GM12878 (cell line): ENCODE results near the gene PQBP1. TPM values are rescaled to one million over a fixed set of nuclear protein-coding genes. Genes with fewer than 3 reads are reported as not detected.

Experiments used
- BMI1 ChIP-seq: fragments of 450-650 bp; IDR thresholded peaks from 2 replicates; pipeline ENCODE4 v1.6.1; 2016; ENCODE audit warnings: mild to moderate bottlenecking, moderate library complexity, borderline replicate concordance
- CHD1 ChIP-seq: IDR thresholded peaks from 2 replicates; pipeline ENCODE4 v1.6.1; 2012; ENCODE audit warnings: low read depth, low read length, improper control_type of control experiment
- CREB1 ChIP-seq: IDR thresholded peaks from 2 replicates; pipeline ENCODE4 v1.6.1; 2012; ENCODE audit warnings: low read depth, mild to moderate bottlenecking, inconsistent platforms
- CREM ChIP-seq: IDR thresholded peaks from 2 replicates; pipeline ENCODE4 v1.6.1; 2014; ENCODE audit warnings: antibody characterized with exemption, low read depth
- FOXK2 ChIP-seq: fragments of 450-650 bp; IDR thresholded peaks from 2 replicates; pipeline ENCODE4 v1.6.1; 2017; ENCODE audit warnings: mild to moderate bottlenecking, moderate library complexity
- HDAC2 ChIP-seq: fragments of 200-600 bp; sonication (generic); IDR thresholded peaks from 2 replicates; pipeline ENCODE4 v1.6.1; 2017
- MEF2B ChIP-seq: fragments of 450-650 bp; IDR thresholded peaks from 2 replicates; pipeline ENCODE4 v1.6.1; 2018; ENCODE audit warnings: mild to moderate bottlenecking, moderate library complexity; ENCODE audit not compliant: partially characterized antibody, poor library complexity, severe bottlenecking
- MXI1 ChIP-seq: fragments of 150-350 bp; IDR thresholded peaks from 2 replicates; pipeline ENCODE4 v1.6.1; 2011; ENCODE audit warnings: low read depth, mild to moderate bottlenecking, inconsistent platforms, low read length, improper control_type of control experiment
- PAX8 ChIP-seq: fragments of 450-650 bp; IDR thresholded peaks from 2 replicates; pipeline ENCODE4 v1.6.1; 2017; ENCODE audit warnings: mild to moderate bottlenecking, moderate library complexity
- RAD21 ChIP-seq: IDR thresholded peaks from 2 replicates; pipeline ENCODE4 v1.6.1; 2011; ENCODE audit warnings: mild to moderate bottlenecking, low read depth, low read length, moderate library complexity; ENCODE audit not compliant: insufficient read depth
- RAD51 ChIP-seq: fragments of 450-650 bp; IDR thresholded peaks from 2 replicates; pipeline ENCODE4 v1.6.1; 2016; ENCODE audit warnings: moderate library complexity, mild to moderate bottlenecking, inconsistent platforms
- RELA ChIP-seq: fragments of 450-650 bp; IDR thresholded peaks from 2 replicates; pipeline ENCODE4 v1.8.0; 2014; ENCODE audit warnings: borderline replicate concordance; ENCODE audit not compliant: partially characterized antibody
- SIN3A ChIP-seq: IDR thresholded peaks from 2 replicates; pipeline ENCODE4 v1.6.1; 2012; ENCODE audit warnings: low read depth, low read length, improper control_type of control experiment
- SMAD1 ChIP-seq: fragments of 450-650 bp; IDR thresholded peaks from 2 replicates; pipeline ENCODE4 v1.6.1; 2018; ENCODE audit warnings: mild to moderate bottlenecking, low read depth; ENCODE audit not compliant: partially characterized antibody
- SMARCA5 ChIP-seq: fragments of 450-650 bp; IDR thresholded peaks from 2 replicates; pipeline ENCODE4 v1.6.1; 2017; ENCODE audit warnings: mild to moderate bottlenecking
- SUPT20H ChIP-seq: IDR thresholded peaks from 2 replicates; pipeline ENCODE4 v1.6.1; 2011; ENCODE audit warnings: low read depth, mild to moderate bottlenecking, low read length, moderate library complexity, borderline replicate concordance; ENCODE audit not compliant: control insufficient read depth
- TAF1 ChIP-seq: IDR thresholded peaks from 2 replicates; pipeline ENCODE4 v1.6.1; 2011; ENCODE audit warnings: mild to moderate bottlenecking, low read depth, low read length, borderline replicate concordance
- ZBED1 ChIP-seq: IDR thresholded peaks from 2 replicates; pipeline ENCODE4 v1.6.1; 2016; ENCODE audit warnings: borderline replicate concordance
- ZNF384 ChIP-seq: IDR thresholded peaks from 2 replicates; pipeline ENCODE4 v1.6.1; 2012; ENCODE audit warnings: low read depth, mild to moderate bottlenecking, low read length, improper control_type of control experiment, borderline replicate concordance
- polyA plus RNA-seq, 11 experiments: library from polyadenylated mRNA; depleted of rRNA in 4 of 11; unstranded in 6 of 11; stranded (reverse) in 5 of 11; fragments of >200 nt; fragmentation: Nextera tagmentation in 4 of 11; fragmentation: Illumina TruSeq in 1 of 11; extraction: Ambion mirVana in 4 of 11; extraction: Trizol in 1 of 11; gene quantifications; 1 replicate in 1 of 11; 2 replicates in 10 of 11; pipeline versions ENCODE4 v1.2.1 to v1.2.3, GENCODE V29; 2011 to 2016; ENCODE audit warnings: inconsistent platforms in 2 of 11, missing spikeins in 2 of 11, low read depth in 1 of 11
- total RNA-seq, 4 experiments: library from RNA; depleted of rRNA in 3 of 4; stranded (reverse); fragments of >200 nt in 3 of 4; fragmentation: Illumina TruSeq in 1 of 4; extraction: Trizol in 1 of 4; gene quantifications; 2 replicates each; pipeline versions ENCODE4 v1.2.1 to v1.2.3, GENCODE V29; 2013 to 2021
- TF ChIP-seq, protein P1 (sequence below): IDR thresholded peaks from 2 replicates; pipeline ENCODE4 v1.6.1; 2012; ENCODE audit warnings: mild to moderate bottlenecking, low read depth, low read length
- TF ChIP-seq, protein P2 (sequence below): fragments of 450-650 bp; formaldehyde crosslinking; IDR thresholded peaks from 2 replicates; pipeline ENCODE4 v1.4.0; 2020; ENCODE audit warnings: mild to moderate bottlenecking, moderate library complexity
- TF ChIP-seq, protein P3 (sequence below): fragments of 450-650 bp; IDR thresholded peaks from 2 replicates; pipeline ENCODE4 v1.6.1; 2017; ENCODE audit warnings: mild to moderate bottlenecking
- TF ChIP-seq, protein P4 (sequence below): fragments of 450-650 bp; IDR thresholded peaks from 2 replicates; pipeline ENCODE4 v1.6.1; 2014; ENCODE audit warnings: mild to moderate bottlenecking

Gene PQBP1
- total and polyA plus RNA-seq, 10 of the 15 experiments (the other 5 are each of a cell fraction or from before 2014, with no cell fraction given): 12.5 to 74.8 (median 68.5) TPM

DNA sequence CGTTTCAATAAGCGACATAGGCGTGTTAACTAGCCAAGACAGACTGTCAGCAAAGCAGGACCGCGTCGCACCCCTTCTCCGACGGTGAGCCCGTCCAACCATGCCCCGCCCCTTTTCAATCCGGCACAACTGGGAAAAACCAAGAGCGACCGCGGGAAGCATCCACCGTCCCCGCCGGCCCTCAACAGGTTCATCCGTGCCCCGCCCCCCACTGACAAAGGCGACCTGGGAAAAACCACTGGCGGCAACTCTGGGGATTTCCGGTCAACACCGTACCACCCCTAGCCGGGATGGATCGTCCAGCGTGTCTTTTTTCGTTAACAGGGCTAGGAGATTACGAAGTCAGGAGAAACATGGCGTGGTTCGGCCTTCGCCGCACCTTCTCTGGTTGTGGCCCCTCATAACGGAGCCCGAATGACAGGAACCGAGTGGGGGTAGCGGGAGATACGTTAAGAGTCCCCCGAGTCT, 539 bp upstream of the PQBP1 start (continued):
- TF ChIP-seq, protein P1, sequence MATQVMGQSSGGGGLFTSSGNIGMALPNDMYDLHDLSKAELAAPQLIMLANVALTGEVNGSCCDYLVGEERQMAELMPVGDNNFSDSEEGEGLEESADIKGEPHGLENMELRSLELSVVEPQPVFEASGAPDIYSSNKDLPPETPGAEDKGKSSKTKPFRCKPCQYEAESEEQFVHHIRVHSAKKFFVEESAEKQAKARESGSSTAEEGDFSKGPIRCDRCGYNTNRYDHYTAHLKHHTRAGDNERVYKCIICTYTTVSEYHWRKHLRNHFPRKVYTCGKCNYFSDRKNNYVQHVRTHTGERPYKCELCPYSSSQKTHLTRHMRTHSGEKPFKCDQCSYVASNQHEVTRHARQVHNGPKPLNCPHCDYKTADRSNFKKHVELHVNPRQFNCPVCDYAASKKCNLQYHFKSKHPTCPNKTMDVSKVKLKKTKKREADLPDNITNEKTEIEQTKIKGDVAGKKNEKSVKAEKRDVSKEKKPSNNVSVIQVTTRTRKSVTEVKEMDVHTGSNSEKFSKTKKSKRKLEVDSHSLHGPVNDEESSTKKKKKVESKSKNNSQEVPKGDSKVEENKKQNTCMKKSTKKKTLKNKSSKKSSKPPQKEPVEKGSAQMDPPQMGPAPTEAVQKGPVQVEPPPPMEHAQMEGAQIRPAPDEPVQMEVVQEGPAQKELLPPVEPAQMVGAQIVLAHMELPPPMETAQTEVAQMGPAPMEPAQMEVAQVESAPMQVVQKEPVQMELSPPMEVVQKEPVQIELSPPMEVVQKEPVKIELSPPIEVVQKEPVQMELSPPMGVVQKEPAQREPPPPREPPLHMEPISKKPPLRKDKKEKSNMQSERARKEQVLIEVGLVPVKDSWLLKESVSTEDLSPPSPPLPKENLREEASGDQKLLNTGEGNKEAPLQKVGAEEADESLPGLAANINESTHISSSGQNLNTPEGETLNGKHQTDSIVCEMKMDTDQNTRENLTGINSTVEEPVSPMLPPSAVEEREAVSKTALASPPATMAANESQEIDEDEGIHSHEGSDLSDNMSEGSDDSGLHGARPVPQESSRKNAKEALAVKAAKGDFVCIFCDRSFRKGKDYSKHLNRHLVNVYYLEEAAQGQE: no peak
- TF ChIP-seq, protein P2, sequence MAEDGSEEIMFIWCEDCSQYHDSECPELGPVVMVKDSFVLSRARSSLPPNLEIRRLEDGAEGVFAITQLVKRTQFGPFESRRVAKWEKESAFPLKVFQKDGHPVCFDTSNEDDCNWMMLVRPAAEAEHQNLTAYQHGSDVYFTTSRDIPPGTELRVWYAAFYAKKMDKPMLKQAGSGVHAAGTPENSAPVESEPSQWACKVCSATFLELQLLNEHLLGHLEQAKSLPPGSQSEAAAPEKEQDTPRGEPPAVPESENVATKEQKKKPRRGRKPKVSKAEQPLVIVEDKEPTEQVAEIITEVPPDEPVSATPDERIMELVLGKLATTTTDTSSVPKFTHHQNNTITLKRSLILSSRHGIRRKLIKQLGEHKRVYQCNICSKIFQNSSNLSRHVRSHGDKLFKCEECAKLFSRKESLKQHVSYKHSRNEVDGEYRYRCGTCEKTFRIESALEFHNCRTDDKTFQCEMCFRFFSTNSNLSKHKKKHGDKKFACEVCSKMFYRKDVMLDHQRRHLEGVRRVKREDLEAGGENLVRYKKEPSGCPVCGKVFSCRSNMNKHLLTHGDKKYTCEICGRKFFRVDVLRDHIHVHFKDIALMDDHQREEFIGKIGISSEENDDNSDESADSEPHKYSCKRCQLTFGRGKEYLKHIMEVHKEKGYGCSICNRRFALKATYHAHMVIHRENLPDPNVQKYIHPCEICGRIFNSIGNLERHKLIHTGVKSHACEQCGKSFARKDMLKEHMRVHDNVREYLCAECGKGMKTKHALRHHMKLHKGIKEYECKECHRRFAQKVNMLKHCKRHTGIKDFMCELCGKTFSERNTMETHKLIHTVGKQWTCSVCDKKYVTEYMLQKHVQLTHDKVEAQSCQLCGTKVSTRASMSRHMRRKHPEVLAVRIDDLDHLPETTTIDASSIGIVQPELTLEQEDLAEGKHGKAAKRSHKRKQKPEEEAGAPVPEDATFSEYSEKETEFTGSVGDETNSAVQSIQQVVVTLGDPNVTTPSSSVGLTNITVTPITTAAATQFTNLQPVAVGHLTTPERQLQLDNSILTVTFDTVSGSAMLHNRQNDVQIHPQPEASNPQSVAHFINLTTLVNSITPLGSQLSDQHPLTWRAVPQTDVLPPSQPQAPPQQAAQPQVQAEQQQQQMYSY: no peak
- TF ChIP-seq MEF2B (no peak), CREM (no peak), TAF1 (0 out of 2 replicates have a peak, but pooled peaks have one; percentile 12), FOXK2 (peak; percentile 81), RAD21 (no peak), RAD51 (no peak), CHD1 (peak; percentile 86; the same call in 1 of the 2 replicates), SIN3A (peak; percentile 40; the same call in 1 of the 2 replicates), MXI1 (no peak), ZBED1 (no peak), SMAD1 (no peak), PAX8 (no peak), SMARCA5 (no peak), SUPT20H (no peak), ZNF384 (no peak), RELA (no peak), HDAC2 (no peak), BMI1 (no peak), CREB1 (peak; percentile 40)
- TF ChIP-seq, protein P3, sequence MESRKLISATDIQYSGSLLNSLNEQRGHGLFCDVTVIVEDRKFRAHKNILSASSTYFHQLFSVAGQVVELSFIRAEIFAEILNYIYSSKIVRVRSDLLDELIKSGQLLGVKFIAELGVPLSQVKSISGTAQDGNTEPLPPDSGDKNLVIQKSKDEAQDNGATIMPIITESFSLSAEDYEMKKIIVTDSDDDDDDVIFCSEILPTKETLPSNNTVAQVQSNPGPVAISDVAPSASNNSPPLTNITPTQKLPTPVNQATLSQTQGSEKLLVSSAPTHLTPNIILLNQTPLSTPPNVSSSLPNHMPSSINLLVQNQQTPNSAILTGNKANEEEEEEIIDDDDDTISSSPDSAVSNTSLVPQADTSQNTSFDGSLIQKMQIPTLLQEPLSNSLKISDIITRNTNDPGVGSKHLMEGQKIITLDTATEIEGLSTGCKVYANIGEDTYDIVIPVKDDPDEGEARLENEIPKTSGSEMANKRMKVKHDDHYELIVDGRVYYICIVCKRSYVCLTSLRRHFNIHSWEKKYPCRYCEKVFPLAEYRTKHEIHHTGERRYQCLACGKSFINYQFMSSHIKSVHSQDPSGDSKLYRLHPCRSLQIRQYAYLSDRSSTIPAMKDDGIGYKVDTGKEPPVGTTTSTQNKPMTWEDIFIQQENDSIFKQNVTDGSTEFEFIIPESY: no peak
- TF ChIP-seq, protein P4, sequence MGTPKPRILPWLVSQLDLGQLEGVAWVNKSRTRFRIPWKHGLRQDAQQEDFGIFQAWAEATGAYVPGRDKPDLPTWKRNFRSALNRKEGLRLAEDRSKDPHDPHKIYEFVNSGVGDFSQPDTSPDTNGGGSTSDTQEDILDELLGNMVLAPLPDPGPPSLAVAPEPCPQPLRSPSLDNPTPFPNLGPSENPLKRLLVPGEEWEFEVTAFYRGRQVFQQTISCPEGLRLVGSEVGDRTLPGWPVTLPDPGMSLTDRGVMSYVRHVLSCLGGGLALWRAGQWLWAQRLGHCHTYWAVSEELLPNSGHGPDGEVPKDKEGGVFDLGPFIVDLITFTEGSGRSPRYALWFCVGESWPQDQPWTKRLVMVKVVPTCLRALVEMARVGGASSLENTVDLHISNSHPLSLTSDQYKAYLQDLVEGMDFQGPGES: no peak
